Astrocyte (in vitro differentiated cells and primary cell): ENCODE measurements around the gene ROR2.
"Not testable (repeated sequence)": the region's sequence is repeated elsewhere in the genome, so short reads cannot be mapped to it uniquely, and the experiment has no call there.

ENCODE experiments used
- CTCF ChIP-seq: IDR thresholded peaks from 2 replicates; pipeline ENCODE4 v1.5.1; 2011; ENCODE audit warnings: low read depth, mild to moderate bottlenecking, inconsistent platforms, low read length, moderate library complexity; ENCODE audit not compliant: insufficient read depth
- EZH2 ChIP-seq: IDR thresholded peaks from 2 replicates; pipeline ENCODE4 v1.6.1; 2012; ENCODE audit warnings: mild to moderate bottlenecking, low read length, inconsistent platforms; ENCODE audit not compliant: insufficient read depth

- TF ChIP-seq CTCF, EZH2: not testable (repeated sequence)
Measured at GRCh38 chr9:91634832-91635231, 315.2 kb downstream of the ROR2 start.
